ENCODE measurements around the gene TSSK6. TPM values are rescaled to one million over a fixed set of nuclear protein-coding genes. Genes with fewer than 3 reads are reported as not detected.

The TSSK6 gene
- total and polyA plus RNA-seq, 2 of the 4 experiments (the other 2 are of a cell fraction), result 1.3 to 2.2 TPM

DNA sequence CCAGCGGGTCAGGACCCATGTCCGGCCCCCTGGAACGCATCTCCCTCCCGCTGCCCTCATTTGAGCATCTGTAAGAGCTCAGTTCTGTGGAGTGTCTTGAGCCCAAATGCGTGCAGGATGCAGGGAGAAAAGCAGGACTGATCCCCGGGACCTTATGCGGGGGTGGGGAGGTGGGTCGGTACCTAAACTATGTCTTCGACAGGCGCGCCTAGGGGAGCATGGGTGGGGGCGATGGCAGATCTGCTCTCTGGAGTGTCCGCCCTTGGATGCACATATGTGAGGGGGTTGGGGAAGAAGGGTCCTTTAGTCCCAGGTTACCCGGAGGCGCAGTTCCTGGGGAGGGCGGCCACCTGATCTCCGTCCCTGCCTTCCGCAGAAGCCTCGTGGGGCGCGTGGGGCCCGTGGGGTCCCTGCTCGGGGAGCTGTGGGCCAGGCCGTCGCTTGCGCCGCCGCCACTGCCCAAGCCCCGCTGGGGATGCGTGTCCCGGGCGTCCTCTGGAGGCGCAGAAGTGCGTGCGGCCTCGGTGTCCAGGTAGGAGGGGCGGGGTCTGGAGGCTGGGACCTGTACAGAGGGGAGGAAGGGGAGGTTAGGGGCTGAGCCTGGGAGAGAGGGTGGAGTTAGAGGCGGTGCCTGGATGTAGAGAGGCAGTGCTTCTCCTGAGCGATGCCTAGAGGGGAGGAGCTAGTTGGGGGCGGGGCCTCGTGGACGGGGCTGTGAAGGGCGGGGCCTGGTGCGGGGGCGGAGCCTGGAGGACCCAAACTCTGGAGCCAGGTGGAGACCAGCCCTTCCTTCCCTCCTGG lies 25.6 kb upstream of the TSSK6 start:
- ChIA-PET POLR2A (ENCODE audit: unreplicated experiment) (interaction anchor here (0.6 kb wide), 1 partner anchor 108 kb away, joined by 3 read pairs; no protein-coding TSS in a partner anchor), CTCF (no interaction called here)
- H3K4me2 ChIP-seq (ENCODE audit: low read depth, low read length), result peak overlapping the region; percentile 78

More for the DNA sequence above, 25.6 kb upstream of the TSSK6 start:
- intact Hi-C loops (cut with micrococcal nuclease) (no loop called here), in situ Hi-C loops (cut with MboI; ENCODE audit: low sequenced_read_pairs) (loop anchor here (25.0 kb wide), 1 partner anchor 421 kb away; no protein-coding TSS in a partner anchor), dilution Hi-C loops (cut with HindIII; ENCODE audit: low sequenced_read_pairs, unreplicated experiment) (no loop called here)
- Histone ChIP-seq H3K56ac (ENCODE audit: extremely low read depth, insufficient read depth, low read length) (no peak overlapping the region), H2AK5ac (ENCODE audit: low read depth, low read length) (no peak overlapping the region), H4K91ac (ENCODE audit: insufficient read depth, low read depth, low read length) (no peak overlapping the region), H3K4ac (ENCODE audit: low read depth, low read length) (no peak overlapping the region), H3K4me1 (ENCODE audit: control insufficient read depth, insufficient read depth, low read length) (no peaks in the 10 kb centered on the region; the same call in 1 of the 2 replicates), H3K27ac (ENCODE audit: insufficient read depth, low read length) (no peak overlapping the region), H3K18ac (ENCODE audit: low read depth, low read length) (no peak overlapping the region), H3K27me3 (ENCODE audit: control insufficient read depth, insufficient read depth, low read length) (peaks cover 25% of the 10 kb centered on the region), H4K5ac (ENCODE audit: low read depth, low read length) (no peak overlapping the region), H2BK5ac (ENCODE audit: low read depth, low read length, poor library complexity, severe bottlenecking) (no peak overlapping the region), H3K9me3 (ENCODE audit: control insufficient read depth, insufficient read depth, low read length) (no peaks in the 10 kb centered on the region; the same call in 1 of the 2 replicates), H2BK20ac (ENCODE audit: low read depth, low read length) (no peak overlapping the region), H3K9me1 (ENCODE audit: insufficient read depth, low read length) (no peaks in the 10 kb centered on the region), H2BK120ac (ENCODE audit: low read depth, low read length) (no peak overlapping the region), H4K20me1 (ENCODE audit: insufficient read depth, low read length) (no peaks in the 10 kb centered on the region; the same call in 1 of the 2 replicates), H2BK15ac (ENCODE audit: low read depth, low read length) (no peak overlapping the region), H3K23ac (ENCODE audit: low read depth, low read length) (no peak overlapping the region), H2AK9ac (replicated peaks; ENCODE audit: low read depth, low read length, poor library complexity) (peak overlapping the region; percentile 57), H4K8ac (ENCODE audit: low read depth in 2 of 2, low read length in 2 of 2) (no peak overlapping the region), H3K4me3 (ENCODE audit: insufficient read depth, low read depth, low read length) (no peak overlapping the region; the same call in 1 of the 2 replicates), H3K36me3 (ENCODE audit: control insufficient read depth, insufficient read depth, low read length) (no peaks in the 10 kb centered on the region), H3K79me1 (ENCODE audit: low read depth in 1 of 2, low read length in 2 of 2) (no peaks in the 10 kb centered on the region), H3K14ac (replicated peaks; ENCODE audit: low read depth, low read length) (no peak overlapping the region), H3K9ac (ENCODE audit: low read depth, low read length) (no peak overlapping the region), H2AFZ (replicated peaks; ENCODE audit: low read length, poor library complexity) (peak overlapping the region; percentile 84)
- ATAC-seq (ENCODE audit: low read depth), result peak; percentile 80
- TF ChIP-seq SMC3 (IDR thresholded peaks at IDR 0.05; ENCODE audit: low read depth, low read length) (no peak), POLR2A (IDR thresholded peaks at IDR 0.05; ENCODE audit: low read depth, low read length) (no peak), FOS (IDR thresholded peaks at IDR 0.05; ENCODE audit: low read depth, low read length) (no peak), MAZ (IDR thresholded peaks at IDR 0.05; ENCODE audit: borderline replicate concordance, low read depth, low read length) (no peak), NFE2L2 (IDR thresholded peaks at IDR 0.05; ENCODE audit: low read depth, low read length) (no peak), MXI1 (IDR thresholded peaks at IDR 0.05; ENCODE audit: borderline replicate concordance, low read depth, low read length) (no peak), CEBPB (IDR thresholded peaks at IDR 0.05; ENCODE audit: low read depth, low read length) (no peak), MAFK (IDR thresholded peaks at IDR 0.05; ENCODE audit: low read depth, low read length) (no peak), RAD21 (IDR thresholded peaks at IDR 0.05; ENCODE audit: low read length) (no peak), RFX5 (IDR thresholded peaks at IDR 0.05; ENCODE audit: low read depth, low read length) (no peak), CHD1 (IDR thresholded peaks at IDR 0.05; ENCODE audit: low read depth, low read length) (no peak)
- TF ChIP-seq, protein P1, sequence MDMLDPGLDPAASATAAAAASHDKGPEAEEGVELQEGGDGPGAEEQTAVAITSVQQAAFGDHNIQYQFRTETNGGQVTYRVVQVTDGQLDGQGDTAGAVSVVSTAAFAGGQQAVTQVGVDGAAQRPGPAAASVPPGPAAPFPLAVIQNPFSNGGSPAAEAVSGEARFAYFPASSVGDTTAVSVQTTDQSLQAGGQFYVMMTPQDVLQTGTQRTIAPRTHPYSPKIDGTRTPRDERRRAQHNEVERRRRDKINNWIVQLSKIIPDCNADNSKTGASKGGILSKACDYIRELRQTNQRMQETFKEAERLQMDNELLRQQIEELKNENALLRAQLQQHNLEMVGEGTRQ (IDR thresholded peaks at IDR 0.05; ENCODE audit: low read depth, low read length), result no peak
- TF ChIP-seq, protein P2, sequence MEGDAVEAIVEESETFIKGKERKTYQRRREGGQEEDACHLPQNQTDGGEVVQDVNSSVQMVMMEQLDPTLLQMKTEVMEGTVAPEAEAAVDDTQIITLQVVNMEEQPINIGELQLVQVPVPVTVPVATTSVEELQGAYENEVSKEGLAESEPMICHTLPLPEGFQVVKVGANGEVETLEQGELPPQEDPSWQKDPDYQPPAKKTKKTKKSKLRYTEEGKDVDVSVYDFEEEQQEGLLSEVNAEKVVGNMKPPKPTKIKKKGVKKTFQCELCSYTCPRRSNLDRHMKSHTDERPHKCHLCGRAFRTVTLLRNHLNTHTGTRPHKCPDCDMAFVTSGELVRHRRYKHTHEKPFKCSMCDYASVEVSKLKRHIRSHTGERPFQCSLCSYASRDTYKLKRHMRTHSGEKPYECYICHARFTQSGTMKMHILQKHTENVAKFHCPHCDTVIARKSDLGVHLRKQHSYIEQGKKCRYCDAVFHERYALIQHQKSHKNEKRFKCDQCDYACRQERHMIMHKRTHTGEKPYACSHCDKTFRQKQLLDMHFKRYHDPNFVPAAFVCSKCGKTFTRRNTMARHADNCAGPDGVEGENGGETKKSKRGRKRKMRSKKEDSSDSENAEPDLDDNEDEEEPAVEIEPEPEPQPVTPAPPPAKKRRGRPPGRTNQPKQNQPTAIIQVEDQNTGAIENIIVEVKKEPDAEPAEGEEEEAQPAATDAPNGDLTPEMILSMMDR (conservative IDR thresholded peaks at IDR 0.05; ENCODE audit: low read depth, low read length), result no peak
- TF ChIP-seq, protein P3, sequence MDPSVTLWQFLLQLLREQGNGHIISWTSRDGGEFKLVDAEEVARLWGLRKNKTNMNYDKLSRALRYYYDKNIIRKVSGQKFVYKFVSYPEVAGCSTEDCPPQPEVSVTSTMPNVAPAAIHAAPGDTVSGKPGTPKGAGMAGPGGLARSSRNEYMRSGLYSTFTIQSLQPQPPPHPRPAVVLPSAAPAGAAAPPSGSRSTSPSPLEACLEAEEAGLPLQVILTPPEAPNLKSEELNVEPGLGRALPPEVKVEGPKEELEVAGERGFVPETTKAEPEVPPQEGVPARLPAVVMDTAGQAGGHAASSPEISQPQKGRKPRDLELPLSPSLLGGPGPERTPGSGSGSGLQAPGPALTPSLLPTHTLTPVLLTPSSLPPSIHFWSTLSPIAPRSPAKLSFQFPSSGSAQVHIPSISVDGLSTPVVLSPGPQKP (IDR thresholded peaks at IDR 0.05; ENCODE audit: borderline replicate concordance, low read depth, low read length), result no peak
- WGBS, 2 experiments (ENCODE audit: extremely low coverage in 2 of 2, insufficient read length in 1 of 2), result 3% methylated on average over 7 of the region's 45 CpGs; no CpG with 5 or more reads in 1 of the 2 experiments
- no TSS peak for BruUV-seq (replicated peaks)
- no peak for DNase-seq

All from IMR-90 (cell line).